PC-9 (cell line): ENCODE data around the gene COX11.

Source experiments
- EZH2 ChIP-seq: fragments of 200-600 bp; sonication (generic); IDR thresholded peaks from 2 replicates; pipeline ENCODE4 v1.8.0; 2017; ENCODE audit warnings: antibody characterized with exemption, low read depth
- TF ChIP-seq, protein P1 (sequence below): fragments of 200-600 bp; sonication (generic); conservative IDR thresholded peaks from 2 replicates; pipeline ENCODE4 v1.6.1; 2017; ENCODE audit warnings: mixed run types, antibody characterized with exemption, mild to moderate bottlenecking, moderate library complexity

DNA sequence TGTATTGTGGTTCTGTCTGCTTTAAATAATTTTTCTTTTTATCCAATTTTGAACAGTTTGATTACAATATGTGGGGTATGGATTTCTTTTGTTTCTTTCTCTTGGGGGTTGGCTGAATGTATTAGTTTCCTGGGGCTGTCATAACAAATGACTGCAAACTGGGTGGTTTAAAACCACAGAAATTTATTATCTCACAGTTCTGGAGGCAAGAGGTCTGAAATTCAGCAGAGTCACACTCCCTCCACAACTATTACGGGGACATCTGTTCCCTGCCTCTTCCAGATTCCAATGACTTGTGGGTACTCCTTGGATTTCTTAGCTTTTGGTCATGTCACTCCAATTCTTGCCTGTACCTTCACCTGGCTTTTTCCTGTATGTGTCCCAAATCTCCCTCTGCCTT is 23.7 kb downstream of the COX11 start:
- TF ChIP-seq, protein P1, sequence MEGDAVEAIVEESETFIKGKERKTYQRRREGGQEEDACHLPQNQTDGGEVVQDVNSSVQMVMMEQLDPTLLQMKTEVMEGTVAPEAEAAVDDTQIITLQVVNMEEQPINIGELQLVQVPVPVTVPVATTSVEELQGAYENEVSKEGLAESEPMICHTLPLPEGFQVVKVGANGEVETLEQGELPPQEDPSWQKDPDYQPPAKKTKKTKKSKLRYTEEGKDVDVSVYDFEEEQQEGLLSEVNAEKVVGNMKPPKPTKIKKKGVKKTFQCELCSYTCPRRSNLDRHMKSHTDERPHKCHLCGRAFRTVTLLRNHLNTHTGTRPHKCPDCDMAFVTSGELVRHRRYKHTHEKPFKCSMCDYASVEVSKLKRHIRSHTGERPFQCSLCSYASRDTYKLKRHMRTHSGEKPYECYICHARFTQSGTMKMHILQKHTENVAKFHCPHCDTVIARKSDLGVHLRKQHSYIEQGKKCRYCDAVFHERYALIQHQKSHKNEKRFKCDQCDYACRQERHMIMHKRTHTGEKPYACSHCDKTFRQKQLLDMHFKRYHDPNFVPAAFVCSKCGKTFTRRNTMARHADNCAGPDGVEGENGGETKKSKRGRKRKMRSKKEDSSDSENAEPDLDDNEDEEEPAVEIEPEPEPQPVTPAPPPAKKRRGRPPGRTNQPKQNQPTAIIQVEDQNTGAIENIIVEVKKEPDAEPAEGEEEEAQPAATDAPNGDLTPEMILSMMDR, result no peak
- no peak for TF ChIP-seq EZH2
